Sigmoid colon (tissue), 4 donors: ENCODE measurements around the gene PDE1A.

Experiments used
- CTCF ChIP-seq, 4 experiments: fragments of 450-650 bp in 3 of 4; fragments of 200-600 bp in 1 of 4; IDR thresholded peaks; one replicate each; pipeline ENCODE4 v1.5.1; 2016 to 2019; ENCODE audit warnings: antibody characterized with exemption in 4 of 4, mild to moderate bottlenecking in 3 of 4, moderate library complexity in 2 of 4
- POLR2A ChIP-seq, 2 donors: fragments of 450-650 bp; IDR thresholded peaks; one replicate each; pipeline ENCODE4 v1.6.1; 2016; ENCODE audit warnings: antibody characterized with exemption in 2 of 2, mild to moderate bottlenecking in 2 of 2, moderate library complexity in 2 of 2
- POLR2AphosphoS5 ChIP-seq, 4 donors: sonication (generic); formaldehyde crosslinking; IDR thresholded peaks; one replicate each; pipeline ENCODE4 v1.6.1; 2017; ENCODE audit warnings: antibody characterized with exemption in 4 of 4

- TF ChIP-seq POLR2AphosphoS5 (IDR thresholded peaks at IDR 0.05): no peak
- no peak for TF ChIP-seq CTCF (IDR thresholded peaks at IDR 0.05)
- TF ChIP-seq POLR2A (IDR thresholded peaks at IDR 0.05): no peak
These were observed 178.5 kb downstream of the PDE1A start for GRCh38 chr2:182248362-182248761.
